Keratinocyte (primary cell): ENCODE results near the gene DNAH17. TPM values are rescaled to one million over a fixed set of nuclear protein-coding genes. Genes with fewer than 3 reads are reported as not detected.

ENCODE experiments used
- DNase-seq: peaks from one replicate; pipeline ENCODE4 v3.0.0-alpha.2; 2011; ENCODE audit warnings: low read depth, missing footprints, low spot score
- FAIRE-seq: peaks from 2 replicates; lab custom pipeline; 2011; peaks lifted over from hg19 to GRCh38; lab: Jason Lieb, UNC
- H2AFZ ChIP-seq: 2 replicates; pipeline ENCODE4 v1.6.0; 2012; ENCODE audit warnings: low read length, control low read depth, inconsistent platforms; ENCODE audit not compliant: control insufficient read depth
- H3K27ac ChIP-seq: 2 replicates; pipeline ENCODE4 v1.5.1; 2011; ENCODE audit warnings: low read length; ENCODE audit not compliant: control insufficient read depth, insufficient read depth
- H3K27me3 ChIP-seq: 3 replicates; pipeline ENCODE4 v1.6.0; 2011; ENCODE audit warnings: low read length; ENCODE audit not compliant: control insufficient read depth, insufficient read depth; ENCODE audit errors: extremely low read depth
- H3K36me3 ChIP-seq, 2 experiments: 2 replicates in 1 of 2; 3 replicates in 1 of 2; pipeline ENCODE4 v1.5.1; 2011; ENCODE audit warnings: low read length in 2 of 2, mild to moderate bottlenecking in 1 of 2; ENCODE audit not compliant: control insufficient read depth in 2 of 2, insufficient read depth in 2 of 2; ENCODE audit errors: extremely low read depth in 1 of 2
- H3K4me1 ChIP-seq: 3 replicates; pipeline ENCODE4 v1.5.1; 2011; ENCODE audit warnings: low read length; ENCODE audit not compliant: control insufficient read depth, insufficient read depth; ENCODE audit errors: extremely low read depth
- H3K4me2 ChIP-seq: 3 replicates; pipeline ENCODE4 v1.6.0; 2011; ENCODE audit warnings: low read depth, low read length; ENCODE audit not compliant: control insufficient read depth, insufficient read depth; ENCODE audit errors: extremely low read depth
- H3K4me3 ChIP-seq, 3 experiments: fragments of 200-600 bp in 1 of 3; sonication (generic) in 1 of 3; 2 replicates in 2 of 3; 3 replicates in 1 of 3; pipeline ENCODE4 v1.5.1; 2011 to 2016; ENCODE audit warnings: low read length in 3 of 3, mild to moderate bottlenecking in 3 of 3, control low read depth in 2 of 3, inconsistent platforms in 1 of 3, low read depth in 1 of 3, mixed read lengths in 1 of 3, mixed run types in 1 of 3, moderate library complexity in 1 of 3; ENCODE audit not compliant: control insufficient read depth in 2 of 3, insufficient read depth in 2 of 3; ENCODE audit errors: extremely low read depth in 1 of 3
- H3K79me2 ChIP-seq: 2 replicates; pipeline ENCODE4 v1.6.0; 2012; ENCODE audit warnings: low read length; ENCODE audit not compliant: control insufficient read depth, insufficient read depth
- H3K9ac ChIP-seq: 3 replicates; pipeline ENCODE4 v1.6.0; 2011; ENCODE audit warnings: low read length; ENCODE audit not compliant: control insufficient read depth, insufficient read depth; ENCODE audit errors: extremely low read depth
- H3K9me1 ChIP-seq: 3 replicates; pipeline ENCODE4 v1.6.0; 2011; ENCODE audit warnings: low read length; ENCODE audit not compliant: control insufficient read depth, insufficient read depth; ENCODE audit errors: extremely low read depth
- H3K9me3 ChIP-seq: 2 replicates; pipeline ENCODE4 v1.5.1; 2012; ENCODE audit warnings: low read depth, low read length; ENCODE audit not compliant: control insufficient read depth
- H4K20me1 ChIP-seq: 3 replicates; pipeline ENCODE4 v1.6.0; 2011; ENCODE audit warnings: low read length; ENCODE audit not compliant: control insufficient read depth, insufficient read depth; ENCODE audit errors: extremely low read depth
- EZH2 ChIP-seq: IDR thresholded peaks from one replicate; pipeline ENCODE4 v1.6.1; 2012; ENCODE audit warnings: inconsistent platforms, mild to moderate bottlenecking, low read length, moderate library complexity
- dilution Hi-C: fragments of 300-500 bp; cut with MboI; formaldehyde crosslinking; loops from one replicate; pipeline ENCODE4 v1.7.0; 2020; ENCODE audit warnings: low sequenced_read_pairs; ENCODE audit not compliant: extremely low pct_ligation_motif_present
- polyA plus RNA-seq, 5 experiments: library from polyadenylated mRNA; depleted of rRNA in 3 of 5; stranded (reverse) in 3 of 5; stranded (forward) in 1 of 5; unstranded in 1 of 5; fragments of >200 nt; gene quantifications; 1 replicate in 1 of 5; 2 replicates in 3 of 5; 3 replicates in 1 of 5; pipeline versions ENCODE4 v1.2.1 to v1.2.3, GENCODE V29; 2011 to 2012; ENCODE audit warnings: missing spikeins in 2 of 5, low read depth in 1 of 5, low replicate concordance in 1 of 5
- TF ChIP-seq, protein P1 (sequence below), 3 experiments: IDR thresholded peaks in 1 of 3; conservative IDR thresholded peaks in 1 of 3; optimal IDR thresholded peaks in 1 of 3; 2 replicates in 2 of 3; 3 replicates in 1 of 3; pipeline versions ENCODE3 to v1.5.1; 2011; ENCODE audit warnings: low read length in 3 of 3, mild to moderate bottlenecking in 3 of 3, moderate library complexity in 2 of 3, control low read depth in 1 of 3, inconsistent platforms in 1 of 3; ENCODE audit not compliant: insufficient read depth in 2 of 3; ENCODE audit errors: extremely low read depth in 1 of 3

DNAH17 gene
- polyA plus RNA-seq, 1 donor (not counting 4 experiments of a cell fraction or from before 2014, with no cell fraction given), result 0.16 TPM

GRCh38 chr17:78571329-78571728, 5.9 kb downstream of the DNAH17 start:
- dilution Hi-C loops, result no loop called here
- FAIRE-seq, result no peak
- H3K9ac ChIP-seq, result no peak overlapping the region
- H2AFZ ChIP-seq, result no peak overlapping the region
- H3K4me1 ChIP-seq, result no peaks in the 10 kb centered on the region
- no peak overlapping the region for H3K27ac ChIP-seq
- DNase-seq, result no peak
- H3K9me1 ChIP-seq, result no peaks in the 10 kb centered on the region
- no peaks in the 10 kb centered on the region for H3K79me2 ChIP-seq
- no peak for TF ChIP-seq EZH2
- TF ChIP-seq, protein P1, sequence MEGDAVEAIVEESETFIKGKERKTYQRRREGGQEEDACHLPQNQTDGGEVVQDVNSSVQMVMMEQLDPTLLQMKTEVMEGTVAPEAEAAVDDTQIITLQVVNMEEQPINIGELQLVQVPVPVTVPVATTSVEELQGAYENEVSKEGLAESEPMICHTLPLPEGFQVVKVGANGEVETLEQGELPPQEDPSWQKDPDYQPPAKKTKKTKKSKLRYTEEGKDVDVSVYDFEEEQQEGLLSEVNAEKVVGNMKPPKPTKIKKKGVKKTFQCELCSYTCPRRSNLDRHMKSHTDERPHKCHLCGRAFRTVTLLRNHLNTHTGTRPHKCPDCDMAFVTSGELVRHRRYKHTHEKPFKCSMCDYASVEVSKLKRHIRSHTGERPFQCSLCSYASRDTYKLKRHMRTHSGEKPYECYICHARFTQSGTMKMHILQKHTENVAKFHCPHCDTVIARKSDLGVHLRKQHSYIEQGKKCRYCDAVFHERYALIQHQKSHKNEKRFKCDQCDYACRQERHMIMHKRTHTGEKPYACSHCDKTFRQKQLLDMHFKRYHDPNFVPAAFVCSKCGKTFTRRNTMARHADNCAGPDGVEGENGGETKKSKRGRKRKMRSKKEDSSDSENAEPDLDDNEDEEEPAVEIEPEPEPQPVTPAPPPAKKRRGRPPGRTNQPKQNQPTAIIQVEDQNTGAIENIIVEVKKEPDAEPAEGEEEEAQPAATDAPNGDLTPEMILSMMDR (optimal IDR thresholded peaks at IDR 0.05 in 1 of 3, IDR thresholded peaks at IDR 0.05 in 1 of 3, conservative IDR thresholded peaks at IDR 0.05 in 1 of 3; ENCODE audit: extremely low read depth in 1 of 3, insufficient read depth in 2 of 3, low read length in 3 of 3), result no peak
- no peaks in the 10 kb centered on the region for H3K36me3 ChIP-seq
- no peaks in the 10 kb centered on the region for H4K20me1 ChIP-seq
- peaks cover 11% of the 10 kb centered on the region for H3K27me3 ChIP-seq
- no peak overlapping the region for H3K4me2 ChIP-seq
- H3K9me3 ChIP-seq, result no peaks in the 10 kb centered on the region
- H3K4me3 ChIP-seq, result no peak overlapping the region

DNA sequence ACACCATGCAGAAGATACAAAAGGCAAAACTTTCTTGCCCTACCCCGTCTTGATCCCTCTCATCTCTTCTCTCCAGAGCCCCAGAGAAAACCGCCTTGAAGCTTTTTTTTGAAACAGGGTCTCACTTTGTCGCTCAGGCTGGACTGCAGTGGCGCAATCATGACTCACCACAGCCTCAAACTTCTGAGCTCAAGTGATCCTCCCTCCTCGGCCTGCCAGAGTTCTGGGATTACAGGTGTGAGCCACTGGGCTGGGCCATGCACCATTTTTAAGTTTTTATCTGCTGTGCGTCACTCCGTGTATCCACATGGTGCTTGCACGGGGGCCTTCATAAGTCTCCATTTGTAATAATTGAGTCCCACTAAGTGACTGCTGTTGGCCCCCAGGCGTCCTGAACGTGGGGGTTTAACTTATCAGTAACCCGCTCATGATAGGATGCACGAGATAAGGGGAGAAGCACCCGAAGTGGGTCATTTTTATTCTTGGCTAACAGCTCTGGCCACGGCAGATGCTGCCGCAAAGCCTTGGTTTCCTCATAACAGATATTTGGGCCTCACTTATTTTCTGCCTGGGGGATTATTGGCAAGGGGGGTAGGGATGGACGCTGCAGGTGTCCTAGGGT, 8.6 kb downstream of the DNAH17 start:
- H3K4me1 ChIP-seq, result no peaks in the 10 kb centered on the region
- H2AFZ ChIP-seq, result no peak overlapping the region
- no peaks in the 10 kb centered on the region for H4K20me1 ChIP-seq
- H3K36me3 ChIP-seq, result no peaks in the 10 kb centered on the region
- H3K79me2 ChIP-seq, result no peaks in the 10 kb centered on the region
- TF ChIP-seq EZH2, result no peak
- TF ChIP-seq, protein P1 (optimal IDR thresholded peaks at IDR 0.05 in 1 of 3, IDR thresholded peaks at IDR 0.05 in 1 of 3, conservative IDR thresholded peaks at IDR 0.05 in 1 of 3; ENCODE audit: extremely low read depth in 1 of 3, insufficient read depth in 2 of 3, low read length in 3 of 3), result no peak
- H3K4me3 ChIP-seq, result no peak overlapping the region
- peaks cover 15% of the 10 kb centered on the region for H3K27me3 ChIP-seq
- H3K4me2 ChIP-seq, result no peak overlapping the region
- FAIRE-seq (no peak), DNase-seq (no peak)
- H3K27ac ChIP-seq, result no peak overlapping the region
- H3K9me1 ChIP-seq, result no peaks in the 10 kb centered on the region
- H3K9me3 ChIP-seq, result no peaks in the 10 kb centered on the region
- no peak overlapping the region for H3K9ac ChIP-seq
- dilution Hi-C loops, result no loop called here
